AG09319 (cell line): Measurements from ENCODE around the gene LTBP2.

Experiments used
- DNase-seq: peaks from one replicate; pipeline ENCODE4 v3.0.0-alpha.2; 2010; ENCODE audit warnings: low read depth; ENCODE audit errors: extremely low read depth
- TF ChIP-seq, protein P1 (sequence below): IDR thresholded peaks from 2 replicates; pipeline ENCODE4 v1.5.1; 2011; ENCODE audit warnings: low read depth, mild to moderate bottlenecking, inconsistent platforms, low read length, moderate library complexity

Gene LTBP2

DNA sequence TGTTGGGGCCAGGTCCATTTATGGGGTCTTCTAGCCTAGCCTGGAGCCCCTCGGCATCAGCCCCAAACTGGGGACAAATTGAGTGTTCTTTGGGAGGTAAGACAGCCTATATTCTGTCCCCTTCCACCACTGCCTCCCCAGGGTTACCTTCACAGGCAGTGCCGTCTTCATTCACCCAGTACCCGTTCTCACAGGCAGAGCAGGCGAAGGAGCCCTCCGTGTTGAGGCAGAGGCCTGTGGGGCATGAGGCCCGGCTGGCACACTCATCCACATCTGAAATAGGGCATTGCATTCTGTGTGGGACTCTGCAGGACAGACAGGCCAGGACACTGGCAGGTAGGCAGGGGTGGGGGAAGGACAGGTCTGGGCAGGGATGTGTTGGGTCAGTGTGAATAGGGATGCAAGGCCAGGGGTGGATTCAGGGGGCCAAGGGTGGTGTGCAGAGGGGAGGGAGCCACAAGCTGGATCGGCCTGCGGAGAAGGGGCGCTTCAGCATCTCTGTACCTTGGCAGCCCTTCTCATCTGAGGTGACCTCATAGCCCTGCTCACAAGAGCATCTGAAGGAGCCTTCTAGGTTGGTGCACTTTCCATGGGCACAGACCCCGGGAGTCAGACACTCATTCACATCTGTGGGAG, 102.3 kb downstream of the LTBP2 start:
- TF ChIP-seq, protein P1, sequence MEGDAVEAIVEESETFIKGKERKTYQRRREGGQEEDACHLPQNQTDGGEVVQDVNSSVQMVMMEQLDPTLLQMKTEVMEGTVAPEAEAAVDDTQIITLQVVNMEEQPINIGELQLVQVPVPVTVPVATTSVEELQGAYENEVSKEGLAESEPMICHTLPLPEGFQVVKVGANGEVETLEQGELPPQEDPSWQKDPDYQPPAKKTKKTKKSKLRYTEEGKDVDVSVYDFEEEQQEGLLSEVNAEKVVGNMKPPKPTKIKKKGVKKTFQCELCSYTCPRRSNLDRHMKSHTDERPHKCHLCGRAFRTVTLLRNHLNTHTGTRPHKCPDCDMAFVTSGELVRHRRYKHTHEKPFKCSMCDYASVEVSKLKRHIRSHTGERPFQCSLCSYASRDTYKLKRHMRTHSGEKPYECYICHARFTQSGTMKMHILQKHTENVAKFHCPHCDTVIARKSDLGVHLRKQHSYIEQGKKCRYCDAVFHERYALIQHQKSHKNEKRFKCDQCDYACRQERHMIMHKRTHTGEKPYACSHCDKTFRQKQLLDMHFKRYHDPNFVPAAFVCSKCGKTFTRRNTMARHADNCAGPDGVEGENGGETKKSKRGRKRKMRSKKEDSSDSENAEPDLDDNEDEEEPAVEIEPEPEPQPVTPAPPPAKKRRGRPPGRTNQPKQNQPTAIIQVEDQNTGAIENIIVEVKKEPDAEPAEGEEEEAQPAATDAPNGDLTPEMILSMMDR: no peak
- DNase-seq: no peak

DNA sequence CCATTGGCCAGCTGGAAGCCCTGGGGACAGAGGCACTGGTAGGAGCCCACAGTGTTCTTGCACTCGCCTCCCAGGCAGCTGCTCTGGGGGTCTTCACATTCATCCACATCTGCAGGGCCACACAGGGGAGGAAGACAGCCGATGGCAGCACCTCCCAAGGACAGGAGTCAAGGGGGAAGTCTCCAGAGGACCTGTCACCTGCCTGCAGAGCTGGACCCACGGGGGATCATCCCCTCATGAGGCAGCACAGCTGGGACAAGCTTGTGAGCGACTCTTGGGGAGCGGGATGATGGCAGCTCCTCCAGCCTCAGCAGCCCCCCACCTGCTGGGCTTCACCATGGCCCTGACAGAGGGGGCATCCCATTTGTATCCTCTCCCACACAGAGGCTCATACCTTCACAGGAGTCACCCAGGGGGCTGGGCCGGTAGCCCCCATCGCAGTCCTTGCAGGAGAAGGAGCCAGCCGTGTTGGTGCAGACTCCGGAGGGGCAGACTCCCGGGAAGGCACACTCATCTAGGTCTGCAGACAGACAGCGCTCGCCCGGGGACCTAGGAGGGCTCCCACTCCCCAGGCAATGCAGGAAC, 103.1 kb downstream of the LTBP2 start:
- TF ChIP-seq, protein P1: no peak
- DNase-seq: no peak

DNA sequence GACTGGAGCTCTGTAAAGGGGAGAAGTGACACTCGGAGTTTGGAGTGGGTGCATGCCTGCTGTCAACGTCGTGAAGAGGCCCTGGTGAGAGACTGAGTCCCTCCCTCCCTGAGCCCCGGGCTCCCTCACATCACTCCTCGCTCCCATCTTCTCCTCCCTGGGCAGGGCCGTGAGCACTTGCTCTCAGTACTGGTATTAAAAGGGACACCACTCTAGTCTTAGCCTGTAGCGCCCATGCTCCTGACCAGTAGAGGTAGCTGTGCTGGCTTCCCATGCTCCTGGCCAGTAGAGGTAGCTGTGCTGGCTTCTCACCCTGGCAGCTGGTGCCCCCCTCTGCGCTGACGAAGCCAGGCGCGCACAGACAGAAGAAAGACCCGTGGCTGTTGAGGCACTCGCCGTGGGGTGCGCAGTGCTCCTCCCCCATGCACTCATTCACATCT, 103.7 kb downstream of the LTBP2 start:
- TF ChIP-seq, protein P1: peak; percentile 12; the same call in 1 of the 2 replicates
- no peak for DNase-seq

DNA sequence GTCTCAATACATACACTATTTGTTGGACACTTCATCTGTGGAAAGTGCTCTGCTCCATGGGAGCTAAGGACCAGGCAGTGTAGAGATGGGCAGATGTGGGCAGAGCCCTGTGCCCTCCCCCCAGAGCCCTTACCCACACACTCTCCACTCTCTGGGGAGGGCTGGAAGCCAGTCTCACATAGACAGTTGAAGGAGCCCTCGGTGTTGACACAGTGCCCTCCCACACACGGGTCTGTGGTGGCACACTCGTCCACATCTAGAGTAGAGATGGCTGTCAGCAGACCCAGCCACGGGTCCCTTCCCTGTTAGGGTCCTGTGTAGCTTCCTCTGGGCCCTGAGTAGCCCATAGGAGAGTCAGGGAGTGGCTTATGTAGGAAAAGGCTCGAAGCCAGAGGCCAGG, 104.2 kb downstream of the LTBP2 start:
- DNase-seq: no peak
- TF ChIP-seq, protein P1: no peak

DNA sequence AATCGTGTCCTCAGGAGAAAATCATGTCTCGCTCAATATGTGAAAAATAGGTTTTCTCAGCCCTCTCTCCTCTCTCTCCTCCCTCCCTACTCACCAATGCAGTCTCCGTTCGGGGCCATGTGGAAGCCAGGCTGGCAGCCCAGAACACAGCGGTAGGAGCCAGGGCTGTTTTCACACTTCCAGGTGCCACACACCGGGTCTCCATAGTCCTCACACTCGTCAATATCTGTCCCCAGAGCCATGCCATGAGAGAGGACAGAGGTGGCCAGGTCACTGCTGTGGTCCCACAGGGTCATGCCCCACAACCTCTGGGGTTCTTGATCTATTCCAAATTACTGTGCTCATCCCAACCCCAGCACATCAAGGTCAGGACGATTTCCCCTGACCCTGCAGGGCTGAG, 105.0 kb downstream of the LTBP2 start:
- TF ChIP-seq, protein P1: no peak
- no peak for DNase-seq

DNA sequence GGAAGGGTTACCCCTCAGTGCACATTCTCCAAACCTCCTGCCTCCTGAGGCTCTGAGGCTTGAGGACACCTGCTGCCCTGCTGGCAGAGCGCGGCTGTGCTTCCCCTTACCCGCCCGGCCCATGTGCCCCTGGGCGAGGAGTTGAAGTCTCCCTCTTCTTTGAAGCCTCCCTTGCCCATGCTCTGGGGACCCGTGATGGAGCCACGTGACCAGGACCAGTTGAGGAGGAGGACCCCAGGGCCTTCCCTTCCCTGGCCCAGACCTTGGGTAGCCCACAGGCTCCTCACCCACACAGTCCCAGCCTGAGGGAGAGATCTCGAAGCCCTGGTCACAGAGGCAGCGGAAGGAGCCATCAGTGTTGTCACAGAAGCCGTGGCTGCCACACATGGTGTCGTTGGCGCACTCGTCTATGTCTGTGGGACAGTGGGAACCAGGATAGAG, 105.6 kb downstream of the LTBP2 start:
- TF ChIP-seq, protein P1: no peak
- DNase-seq: no peak

DNA sequence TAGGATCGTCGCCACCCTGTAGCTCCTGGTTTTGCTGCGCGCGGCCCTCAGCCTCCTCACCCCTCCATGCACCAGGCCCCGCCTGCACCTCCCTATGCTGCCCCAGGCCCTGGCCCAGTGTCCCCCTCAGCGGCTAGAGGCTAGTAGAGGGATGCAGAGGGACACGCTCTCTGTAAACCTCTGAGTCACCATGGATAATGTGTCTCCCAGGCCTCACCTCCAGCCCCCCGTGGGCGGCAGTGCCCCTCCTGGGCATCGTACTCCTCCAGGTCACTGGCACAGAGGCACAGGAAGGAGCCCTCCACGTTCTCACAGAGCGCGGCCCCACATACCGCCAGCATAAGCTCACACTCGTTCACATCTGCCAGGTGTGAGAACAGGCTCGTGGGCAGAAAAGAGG, 106.2 kb downstream of the LTBP2 start:
- TF ChIP-seq, protein P1: no peak
- DNase-seq: no peak
